GM12875 (cell line): ENCODE data around the gene KLHL2.

Source experiments
- H3K4me3 ChIP-seq: one replicate; pipeline ENCODE4 v1.5.1; 2011; ENCODE audit warnings: low read depth, low read length, control low read depth
- CTCF ChIP-seq: IDR thresholded peaks from 2 replicates; pipeline ENCODE4 v1.5.1; 2011; ENCODE audit warnings: low read depth, mild to moderate bottlenecking, control low read depth, inconsistent platforms, low read length, moderate library complexity, borderline replicate concordance; ENCODE audit not compliant: insufficient read depth

KLHL2 gene

GRCh38 chr4:165201806-165202205, 5.6 kb upstream of the KLHL2 start:
- TF ChIP-seq CTCF: no peak
- no peak overlapping the region for H3K4me3 ChIP-seq

- no peak overlapping the region for H3K4me3 ChIP-seq
- no peak for TF ChIP-seq CTCF
Observed at GRCh38 chr4:165203541-165204461, 3.6 kb upstream of the KLHL2 start.

GRCh38 chr4:165204462-165204830, 2.9 kb upstream of the KLHL2 start:
- no peak overlapping the region for H3K4me3 ChIP-seq

GRCh38 chr4:165207016-165207430, 338 bp upstream of the KLHL2 start:
- TF ChIP-seq CTCF: no peak
- peak overlapping the region; percentile 67 for H3K4me3 ChIP-seq

More at GRCh38 chr4:165204462-165204830, 2.9 kb upstream of the KLHL2 start:
- TF ChIP-seq CTCF: no peak

GRCh38 chr4:165208221-165208652, 876 bp downstream of the KLHL2 start:
- H3K4me3 ChIP-seq: peak overlapping the region; percentile 67
- TF ChIP-seq CTCF: no peak

GRCh38 chr4:165208741-165209388, 1.5 kb downstream of the KLHL2 start:
- peak overlapping the region; percentile 67 for H3K4me3 ChIP-seq

More at GRCh38 chr4:165208741-165209388, 1.5 kb downstream of the KLHL2 start:
- no peak for TF ChIP-seq CTCF
